H1 (cell line): ENCODE results near the gene TEX9. TPM values are rescaled to one million over a fixed set of nuclear protein-coding genes. Genes with fewer than 3 reads are reported as not detected.

Experiments used
- CTCF ChIA-PET: fragments of 300-600 bp; sonication (Branson Sonifier 250); formaldehyde crosslinking; loops from one replicate; lab custom pipeline; 2021; ENCODE audit not compliant: partially characterized antibody; lab: Charles Lee
- POLR2A ChIA-PET: fragments of 300-600 bp; sonication (Branson Sonifier 250); formaldehyde crosslinking; loops from one replicate; lab custom pipeline; 2021; ENCODE audit warnings: inconsistent platforms; ENCODE audit not compliant: partially characterized antibody; lab: Charles Lee
- DNase-seq, 2 experiments: peaks; one replicate each; pipeline versions ENCODE4 v3.0.0 to v3.0.0-alpha.2; 2010 to 2022; ENCODE audit warnings: low spot score in 2 of 2, low read depth in 1 of 2, mixed read lengths in 1 of 2
- FAIRE-seq: peaks from 2 replicates; lab custom pipeline; 2011; peaks lifted over from hg19 to GRCh38; lab: Jason Lieb, UNC
- H2AFZ ChIP-seq: 2 replicates; pipeline ENCODE4 v1.8.1; 2012; ENCODE audit warnings: low read length, inconsistent platforms
- H2AK5ac ChIP-seq: 2 replicates; pipeline ENCODE4 v1.6.1; 2013; ENCODE audit warnings: low read depth, low read length
- H2BK120ac ChIP-seq: replicated peaks from 2 replicates; pipeline ENCODE3; 2013; ENCODE audit warnings: low read depth, low read length, inconsistent platforms
- H2BK12ac ChIP-seq: 2 replicates; pipeline ENCODE4 v1.6.1; 2013; ENCODE audit warnings: low read depth, low read length
- H2BK15ac ChIP-seq: 2 replicates; pipeline ENCODE4 v1.6.1; 2013; ENCODE audit warnings: low read length
- H2BK20ac ChIP-seq: 2 replicates; pipeline ENCODE4 v1.6.1; 2013; ENCODE audit warnings: low read length
- H2BK5ac ChIP-seq: 2 replicates; pipeline ENCODE4 v1.6.1; 2013; ENCODE audit warnings: low read depth, low read length
- H3K14ac ChIP-seq: 2 replicates; pipeline ENCODE4 v1.6.1; 2013; ENCODE audit warnings: inconsistent platforms; ENCODE audit not compliant: insufficient read length
- H3K18ac ChIP-seq: 2 replicates; pipeline ENCODE4 v1.6.1; 2013; ENCODE audit warnings: low read length; ENCODE audit errors: extremely low read depth
- H3K23ac ChIP-seq: 2 replicates; pipeline ENCODE4 v1.6.1; 2013; ENCODE audit warnings: inconsistent platforms; ENCODE audit not compliant: insufficient read length
- H3K23me2 ChIP-seq: 2 replicates; pipeline ENCODE4 v1.6.1; 2013; ENCODE audit warnings: low read depth, low read length
- H3K27ac ChIP-seq: 2 replicates; pipeline ENCODE4 v1.6.1; 2011; ENCODE audit warnings: low read depth, low read length, inconsistent platforms
- H3K27me3 ChIP-seq, 4 experiments: replicated peaks in 1 of 4; 1 replicate in 1 of 4; 2 replicates in 3 of 4; pipeline versions ENCODE4 v1.6.1 to v1.8.1; 2011 to 2013; ENCODE audit warnings: low read length in 3 of 4, mild to moderate bottlenecking in 3 of 4, inconsistent platforms in 2 of 4, mixed read lengths in 2 of 4, moderate library complexity in 1 of 4; ENCODE audit not compliant: control insufficient read depth in 3 of 4, insufficient read depth in 3 of 4; ENCODE audit errors: extremely low read depth in 1 of 4
- H3K36me3 ChIP-seq, 4 experiments: 2 replicates each; pipeline versions ENCODE4 v1.6.1 to v1.8.1; 2011 to 2013; ENCODE audit warnings: mild to moderate bottlenecking in 4 of 4, low read length in 3 of 4, moderate library complexity in 2 of 4, control low read depth in 1 of 4, inconsistent platforms in 1 of 4; ENCODE audit not compliant: insufficient read depth in 4 of 4, control insufficient read depth in 2 of 4
- H3K4ac ChIP-seq: replicated peaks from 2 replicates; pipeline ENCODE3; 2013; ENCODE audit warnings: low read length, low read depth, mixed read lengths, inconsistent platforms; ENCODE audit not compliant: insufficient read length
- H3K4me1 ChIP-seq, 4 experiments: replicated peaks in 1 of 4; 1 replicate in 1 of 4; 2 replicates in 3 of 4; pipeline versions ENCODE4 v1.6.1 to v1.8.1; 2011 to 2013; ENCODE audit warnings: low read length in 3 of 4, inconsistent platforms in 2 of 4, mixed read lengths in 1 of 4; ENCODE audit not compliant: insufficient read depth in 4 of 4, control insufficient read depth in 3 of 4
- H3K4me2 ChIP-seq, 2 experiments: 2 replicates each; pipeline versions ENCODE4 v1.6.1 to v1.8.1; 2011 to 2013; ENCODE audit warnings: low read depth in 2 of 2, low read length in 2 of 2, control low read depth in 1 of 2, inconsistent platforms in 1 of 2, mild to moderate bottlenecking in 1 of 2; ENCODE audit not compliant: insufficient read depth in 1 of 2
- H3K4me3 ChIP-seq, 4 experiments: fragments of 200-600, 300-600 bp in 1 of 4; sonication (generic), shearing (Covaris generic), sonication (Bioruptor Twin) in 1 of 4; 2 replicates each; pipeline versions ENCODE4 v1.5.1 to v1.8.1; 2011 to 2016; ENCODE audit warnings: low read length in 4 of 4, low read depth in 3 of 4, control low read depth in 2 of 4, inconsistent platforms in 2 of 4, mild to moderate bottlenecking in 2 of 4, mixed read lengths in 1 of 4, moderate library complexity in 1 of 4; ENCODE audit not compliant: insufficient read depth in 2 of 4; ENCODE audit errors: extremely low read depth in 1 of 4
- H3K56ac ChIP-seq: replicated peaks from 2 replicates; pipeline ENCODE3; 2013; ENCODE audit warnings: low read depth, mild to moderate bottlenecking, mixed read lengths, low read length, inconsistent platforms; ENCODE audit not compliant: insufficient read length
- H3K79me1 ChIP-seq: 2 replicates; pipeline ENCODE4 v1.6.1; 2013; ENCODE audit warnings: low read depth, low read length, control low read depth
- H3K79me2 ChIP-seq, 2 experiments: 2 replicates each; pipeline versions ENCODE4 v1.6.1 to v1.8.1; 2012 to 2013; ENCODE audit warnings: low read length in 2 of 2, mild to moderate bottlenecking in 2 of 2, inconsistent platforms in 1 of 2; ENCODE audit not compliant: insufficient read depth in 2 of 2, control insufficient read depth in 1 of 2
- H3K9ac ChIP-seq, 4 experiments: replicated peaks in 1 of 4; 1 replicate in 1 of 4; 2 replicates in 3 of 4; pipeline versions ENCODE4 v1.6.1 to v1.8.1; 2011 to 2013; ENCODE audit warnings: low read depth in 3 of 4, low read length in 3 of 4, control low read depth in 2 of 4, mild to moderate bottlenecking in 2 of 4, moderate library complexity in 2 of 4, inconsistent platforms in 1 of 4; ENCODE audit errors: extremely low read depth in 1 of 4
- H3K9me3 ChIP-seq, 2 experiments: 2 replicates each; pipeline versions ENCODE4 v1.6.1 to v1.8.1; 2012 to 2013; ENCODE audit warnings: mild to moderate bottlenecking in 2 of 2, moderate library complexity in 2 of 2, control low read depth in 1 of 2, inconsistent platforms in 1 of 2, low read depth in 1 of 2, low read length in 1 of 2, mixed read lengths in 1 of 2; ENCODE audit not compliant: insufficient read depth in 2 of 2
- H4K20me1 ChIP-seq, 2 experiments: replicated peaks in 1 of 2; 2 replicates each; pipeline versions ENCODE3 to v1.8.1; 2011 to 2013; ENCODE audit warnings: inconsistent platforms in 2 of 2, low read length in 2 of 2, mild to moderate bottlenecking in 1 of 2; ENCODE audit not compliant: insufficient read depth in 2 of 2, control insufficient read depth in 1 of 2
- H4K5ac ChIP-seq: 2 replicates; pipeline ENCODE4 v1.6.1; 2013; ENCODE audit warnings: low read length, low read depth, mixed read lengths, inconsistent platforms; ENCODE audit not compliant: insufficient read length
- H4K8ac ChIP-seq: 2 replicates; pipeline ENCODE4 v1.8.0; 2013; ENCODE audit warnings: mild to moderate bottlenecking, moderate library complexity, low read length, inconsistent platforms; ENCODE audit not compliant: insufficient read depth; ENCODE audit errors: extremely low read depth
- H4K91ac ChIP-seq: replicated peaks from 2 replicates; pipeline ENCODE3; 2013; ENCODE audit warnings: low read length, mixed read lengths, inconsistent platforms; ENCODE audit not compliant: insufficient read length
- ATF2 ChIP-seq: IDR thresholded peaks from 2 replicates; pipeline ENCODE4 v1.6.1; 2012; ENCODE audit warnings: low read length, inconsistent platforms
- BRCA1 ChIP-seq: IDR thresholded peaks from 2 replicates; pipeline ENCODE4 v1.6.1; 2012; ENCODE audit warnings: low read depth, low read length, improper control_type of control experiment
- EGR1 ChIP-seq: IDR thresholded peaks from 2 replicates; pipeline ENCODE4 v1.6.1; 2011; ENCODE audit warnings: low read depth, low read length, borderline replicate concordance
- EP300 ChIP-seq, 2 experiments: IDR thresholded peaks; 1 replicate in 1 of 2; 2 replicates in 1 of 2; pipeline ENCODE4 v1.6.1; 2011 to 2012; ENCODE audit warnings: low read depth in 2 of 2, low read length in 2 of 2, mild to moderate bottlenecking in 2 of 2, borderline replicate concordance in 1 of 2, inconsistent platforms in 1 of 2, moderate library complexity in 1 of 2
- HDAC6 ChIP-seq: IDR thresholded peaks from one replicate; pipeline ENCODE4 v1.7.1; 2012; ENCODE audit warnings: low read depth, mild to moderate bottlenecking, inconsistent platforms, low read length, moderate library complexity
- KDM1A ChIP-seq: fragments of 200-600, 300-600 bp; sonication (generic); IDR thresholded peaks from 2 replicates; pipeline ENCODE4 v1.7.1; 2016; ENCODE audit warnings: mild to moderate bottlenecking, low read length, borderline replicate concordance
- MAX ChIP-seq: IDR thresholded peaks from 2 replicates; pipeline ENCODE4 v1.6.1; 2012; ENCODE audit warnings: inconsistent platforms
- PHF8 ChIP-seq: fragments of 200-600 bp; sonication (generic); conservative IDR thresholded peaks from 2 replicates; pipeline ENCODE4 v1.7.1; 2012; ENCODE audit warnings: low read depth, mild to moderate bottlenecking, inconsistent platforms, low read length, moderate library complexity
- RAD21 ChIP-seq, 2 experiments: IDR thresholded peaks in 1 of 2; conservative IDR thresholded peaks in 1 of 2; 2 replicates each; pipeline ENCODE4 v1.6.1; 2011; ENCODE audit warnings: low read depth in 2 of 2, low read length in 2 of 2, improper control_type of control experiment in 1 of 2, inconsistent platforms in 1 of 2, mild to moderate bottlenecking in 1 of 2, moderate library complexity in 1 of 2
- RXRA ChIP-seq: IDR thresholded peaks from 2 replicates; pipeline ENCODE4 v1.6.1; 2011; ENCODE audit warnings: low read depth, mild to moderate bottlenecking, low read length, moderate library complexity; ENCODE audit not compliant: insufficient read depth
- SP4 ChIP-seq: IDR thresholded peaks from 2 replicates; pipeline ENCODE4 v1.6.1; 2012; ENCODE audit warnings: low read length, inconsistent platforms
- SUZ12 ChIP-seq: fragments of 200-600 bp; sonication (generic); IDR thresholded peaks from 2 replicates; pipeline ENCODE4 v1.6.1; 2012; ENCODE audit warnings: mild to moderate bottlenecking, inconsistent platforms, low read length, moderate library complexity, mixed read lengths
- WGBS, 2 experiments: shearing (Covaris generic) in 1 of 2; methylation state at CpG; one replicate each; pipeline versions ENCODE4 v1.1.6 to v1.1.7; 2013 to 2015; ENCODE audit warnings: low lambda C conversion rate in 2 of 2, mixed read lengths in 2 of 2, inconsistent platforms in 1 of 2, low coverage in 1 of 2, missing lambda C conversion rate in 1 of 2; ENCODE audit not compliant: insufficient replicate concordance in 2 of 2, insufficient coverage in 1 of 2, insufficient read length in 1 of 2; ENCODE audit errors: extremely low coverage in 1 of 2, missing lambda C conversion rate in 1 of 2; 5-methylcytosine and 5-hydroxymethylcytosine counted together
- polyA plus RNA-seq, 7 experiments: library from polyadenylated mRNA; depleted of rRNA in 3 of 7; stranded (reverse) in 5 of 7; unstranded in 2 of 7; fragments of >200 nt in 5 of 7; fragments of 200-250 nt in 2 of 7; gene quantifications; 1 replicate in 5 of 7; 2 replicates in 1 of 7; 4 replicates in 1 of 7; pipeline versions ENCODE4 v1.2.1 to v1.2.3, GENCODE V29; 2011 to 2013; ENCODE audit warnings: missing spikeins in 2 of 7, mixed read lengths in 2 of 7
- total RNA-seq: library from RNA; stranded (reverse); fragmentation: NEBNext Ultra II Directional; extraction: Animal tissue kit (Norgen Biotek cat#: 25700); gene quantifications from 2 replicates; pipeline ENCODE4 v1.2.1, GENCODE V29; 2021

The TEX9 gene
- total and polyA plus RNA-seq, 2 of the 8 experiments (the other 6 are each of a cell fraction or from before 2014, with no cell fraction given), result 3.4 to 12.3 TPM

- Histone ChIP-seq H2AFZ (no peak overlapping the region), H2BK20ac (no peak overlapping the region), H2BK15ac (no peak overlapping the region), H2AK5ac (no peak overlapping the region), H2BK12ac (no peak overlapping the region), H3K4me2 (no peak overlapping the region), H3K56ac (no peak overlapping the region), H3K4me3 (no peak overlapping the region), H3K4ac (no peak overlapping the region), H3K9ac (no peak overlapping the region), H3K23ac (no peak overlapping the region), H3K27me3 (no peaks in the 10 kb centered on the region), H3K79me1 (no peaks in the 10 kb centered on the region), H4K20me1 (no peaks in the 10 kb centered on the region), H2BK5ac (no peak overlapping the region), H4K91ac (no peak overlapping the region), H3K14ac (no peak overlapping the region), H3K36me3 (no peaks in the 10 kb centered on the region), H4K5ac (no peak overlapping the region), H3K79me2 (no peaks in the 10 kb centered on the region), H3K18ac (no peak overlapping the region), H2BK120ac (no peak overlapping the region), H3K9me3 (peaks cover 0 to 3% of the 10 kb centered on the region in 2 experiments; a peak in 1 of 4 replicates), H3K23me2 (peaks cover 5% of the 10 kb centered on the region), H3K4me1 (no peaks in the 10 kb centered on the region; a peak in 1 of 7 replicates), H3K27ac (no peak overlapping the region), H4K8ac (no peak overlapping the region)
- ChIA-PET POLR2A (no interaction called here), CTCF (interaction anchor here (0.6 to 0.7 kb wide), 2 partner anchors 67 to 526 kb away, joined by 3 read pairs; no protein-coding TSS in a partner anchor)
- WGBS, 2 experiments, result 100% methylated on average over 1 of the region's 1 CpG; no CpG with 5 or more reads in 1 of the 2 experiments
- DNase-seq (no peak), FAIRE-seq (no peak)
- TF ChIP-seq EP300 (IDR thresholded peaks at IDR 0.05; ENCODE audit: borderline replicate concordance in 1 of 2, low read depth in 2 of 2, low read length in 2 of 2) (no peak), KDM1A (no peak), ATF2 (no peak), MAX (no peak), SP4 (no peak), PHF8 (no peak), HDAC6 (no peak), BRCA1 (no peak), RAD21 (IDR thresholded peaks at IDR 0.05 in 1 of 2, conservative IDR thresholded peaks at IDR 0.05 in 1 of 2; ENCODE audit: low read depth in 2 of 2, low read length in 2 of 2) (no peak), EGR1 (no peak), RXRA (no peak), SUZ12 (no peak)
Measured at GRCh38 chr15:56361987-56362386, 3.2 kb upstream of the TEX9 start.
